ENCODE data around the gene CYP11A1. TPM values are rescaled to one million over a fixed set of nuclear protein-coding genes. Genes with fewer than 3 reads are reported as not detected.

The CYP11A1 gene
- polyA plus RNA-seq, 1 donor from 2014 or later = not detected

- no peak overlapping the region for H3K4me3 Mint-ChIP-seq
- H3K27me3 Mint-ChIP-seq = peaks cover 8% of the 10 kb centered on the region
- H3K36me3 Mint-ChIP-seq = no peaks in the 10 kb centered on the region
- no peaks in the 10 kb centered on the region for H3K4me1 Mint-ChIP-seq
- peaks cover 0 to 3% (median 2%) of the 10 kb centered on the region in 3 donors for H3K9me3 Mint-ChIP-seq
- H3K27ac Mint-ChIP-seq = no peak overlapping the region
Observed at GRCh38 chr15:74294010-74294409, 73.4 kb downstream of the CYP11A1 start.

GRCh38 chr15:74293021-74293810, 74.2 kb downstream of the CYP11A1 start:
- peaks cover 0 to 3% (median 2%) of the 10 kb centered on the region in 3 donors for H3K9me3 Mint-ChIP-seq

GRCh38 chr15:74291101-74292071, 76.1 kb downstream of the CYP11A1 start:
- Mint-ChIP-seq H3K4me3 (no peak overlapping the region), H3K27ac (no peak overlapping the region), H3K9me3 (peaks cover 0 to 3% (median 2%) of the 10 kb centered on the region in 3 donors), H3K27me3 (peaks cover 11% of the 10 kb centered on the region), H3K4me1 (no peaks in the 10 kb centered on the region), H3K36me3 (no peaks in the 10 kb centered on the region)

More at GRCh38 chr15:74293021-74293810, 74.2 kb downstream of the CYP11A1 start:
- Mint-ChIP-seq H3K4me3 (no peak overlapping the region), H3K36me3 (no peaks in the 10 kb centered on the region), H3K4me1 (no peaks in the 10 kb centered on the region), H3K27ac (no peak overlapping the region), H3K27me3 (peaks cover 9% of the 10 kb centered on the region)

- no peak overlapping the region for H3K27ac Mint-ChIP-seq
- H3K4me3 Mint-ChIP-seq = no peak overlapping the region
- H3K27me3 Mint-ChIP-seq = peaks cover 11% of the 10 kb centered on the region
- H3K36me3 Mint-ChIP-seq = no peaks in the 10 kb centered on the region
- no peaks in the 10 kb centered on the region for H3K4me1 Mint-ChIP-seq
- H3K9me3 Mint-ChIP-seq = peaks cover 0 to 3% (median 2%) of the 10 kb centered on the region in 3 donors
Observed at GRCh38 chr15:74290645-74291044, 76.8 kb downstream of the CYP11A1 start.

- peaks cover 11% of the 10 kb centered on the region for H3K27me3 Mint-ChIP-seq
- no peak overlapping the region for H3K27ac Mint-ChIP-seq
- H3K4me3 Mint-ChIP-seq = no peak overlapping the region
- H3K4me1 Mint-ChIP-seq = no peaks in the 10 kb centered on the region
- H3K9me3 Mint-ChIP-seq = peaks cover 0 to under 1% (median 0%) of the 10 kb centered on the region in 3 donors
- no peaks in the 10 kb centered on the region for H3K36me3 Mint-ChIP-seq
Observed at GRCh38 chr15:74289671-74290070, 77.8 kb downstream of the CYP11A1 start.

Other genes starting within 250 kb of the CYP11A1 start
- gene ISLR2, start 237.1 kb downstream of the CYP11A1 start, polyA plus RNA-seq = not detected
- not detected for gene ISLR, start 193.9 kb downstream of the CYP11A1 start, polyA plus RNA-seq
- gene STRA6, start 164.9 kb downstream of the CYP11A1 start, polyA plus RNA-seq = not detected
- gene CCDC33, start 131.3 kb downstream of the CYP11A1 start, polyA plus RNA-seq = not detected
- gene SEMA7A, start 66.3 kb upstream of the CYP11A1 start, polyA plus RNA-seq = 5.0 TPM
- 123 TPM for gene UBL7, start 93.5 kb upstream of the CYP11A1 start, polyA plus RNA-seq
- 14.4 TPM for gene ARID3B, start 173.6 kb upstream of the CYP11A1 start, polyA plus RNA-seq
- gene CLK3, start 248.2 kb upstream of the CYP11A1 start, polyA plus RNA-seq = 86.2 TPM

Data from IgD-negative memory B cell (primary cell).